GM19099 (cell line): ENCODE data around the gene CEP290.

Experiments used
- POLR2A ChIP-seq: IDR thresholded peaks from 3 replicates; pipeline ENCODE4 v1.6.1; 2011; ENCODE audit warnings: low read depth; ENCODE audit not compliant: insufficient read length; ENCODE audit errors: extremely low read depth

The CEP290 gene

GRCh38 chr12:88035271-88035906, 106.5 kb downstream of the CEP290 start:
- TF ChIP-seq POLR2A = peak; percentile 93

- no peak for TF ChIP-seq POLR2A
Measured at GRCh38 chr12:88029093-88029665, 112.7 kb downstream of the CEP290 start, which contains the start of gene C12orf50. TSS of gene C12orf50 (minus strand) at chr12:88029401. CDS start at chr12:88026962, 2,439 bp downstream.

- TF ChIP-seq POLR2A = no peak
Measured at GRCh38 chr12:88026196-88026595, 115.7 kb downstream of the CEP290 start.

GRCh38 chr12:88017964-88018363, 123.9 kb downstream of the CEP290 start:
- no peak for TF ChIP-seq POLR2A

GRCh38 chr12:88015825-88016224, 126.1 kb downstream of the CEP290 start:
- TF ChIP-seq POLR2A = no peak

- no peak for TF ChIP-seq POLR2A
Measured at GRCh38 chr12:88011755-88012154, 130.1 kb downstream of the CEP290 start.

GRCh38 chr12:88006351-88006750, 135.5 kb downstream of the CEP290 start:
- no peak for TF ChIP-seq POLR2A

GRCh38 chr12:88001327-88001726, 140.6 kb downstream of the CEP290 start:
- TF ChIP-seq POLR2A = no peak
